Measurements from ENCODE around the gene TADA3.
A peak's percentile ranks its signal among the peaks of the same experiment; 100 is the strongest.
"Not testable (repeated sequence)": the region's sequence is repeated elsewhere in the genome, so short reads cannot be mapped to it uniquely, and the experiment has no call there.

Gene TADA3

GRCh38 chr3:9783954-9784353, 8.3 kb downstream of the TADA3 start:
- no peak for DNase-seq (ENCODE audit: low spot score)

GRCh38 chr3:9782770-9783169, 9.5 kb downstream of the TADA3 start:
- peak; percentile 40 for DNase-seq (ENCODE audit: low spot score)

- DNase-seq (ENCODE audit: low spot score), result peak; percentile 54
Observed at GRCh38 chr3:9781978-9782603, 10.2 kb downstream of the TADA3 start.

- DNase-seq (ENCODE audit: low spot score), result peak; percentile 21
Observed at GRCh38 chr3:9781551-9781950, 10.7 kb downstream of the TADA3 start.

GRCh38 chr3:9780910-9781309, 11.4 kb downstream of the TADA3 start:
- peak; percentile 37 for DNase-seq (ENCODE audit: low spot score)

- peak; percentile 28 for DNase-seq (ENCODE audit: low spot score)
Observed at GRCh38 chr3:9780458-9780812, 11.8 kb downstream of the TADA3 start.

- peak; percentile 54 for DNase-seq (ENCODE audit: low spot score)
Observed at GRCh38 chr3:9779721-9780457, 12.4 kb downstream of the TADA3 start.

GRCh38 chr3:9779075-9779593, 13.1 kb downstream of the TADA3 start:
- DNase-seq (ENCODE audit: low spot score), result no peak

- DNase-seq (ENCODE audit: low spot score), result no peak
Observed at GRCh38 chr3:9778143-9779074, 13.9 kb downstream of the TADA3 start.

GRCh38 chr3:9777694-9778021, 14.6 kb downstream of the TADA3 start:
- DNase-seq (ENCODE audit: low spot score), result no peak

- DNase-seq (ENCODE audit: low spot score), result no peak
Observed at GRCh38 chr3:9776896-9777693, 15.2 kb downstream of the TADA3 start.

- not testable (repeated sequence) for DNase-seq (ENCODE audit: low spot score)
Observed at GRCh38 chr3:9771007-9771406, 21.3 kb downstream of the TADA3 start.

- DNase-seq (ENCODE audit: low spot score), result no peak
Observed at GRCh38 chr3:9770276-9770812, 21.9 kb downstream of the TADA3 start.

GRCh38 chr3:9769426-9770275, 22.6 kb downstream of the TADA3 start, which contains the start of gene CAMK1:
CAMK1 (minus strand) TSS chr3:9769947; CDS start chr3:9767749, 2,198 bp downstream.
- DNase-seq (ENCODE audit: low spot score), result no peak

GRCh38 chr3:9769012-9769411, 23.3 kb downstream of the TADA3 start:
- no peak for DNase-seq (ENCODE audit: low spot score)

- no peak for DNase-seq (ENCODE audit: low spot score)
Observed at GRCh38 chr3:9768141-9768775, 24.0 kb downstream of the TADA3 start.

GRCh38 chr3:9767418-9767817, 24.9 kb downstream of the TADA3 start:
- DNase-seq (ENCODE audit: low spot score), result no peak

- no peak for DNase-seq (ENCODE audit: low spot score)
Observed at GRCh38 chr3:9765865-9766264, 26.4 kb downstream of the TADA3 start.

- no peak for DNase-seq (ENCODE audit: low spot score)
Observed at GRCh38 chr3:9762871-9763270, 29.4 kb downstream of the TADA3 start.

GRCh38 chr3:9761919-9762318, 30.4 kb downstream of the TADA3 start:
- no peak for DNase-seq (ENCODE audit: low spot score)

Measured in NAMALWA (cell line).